Femur (tissue), 1 donor: ENCODE measurements around the gene IGSF9B.

ENCODE experiments used
- DNase-seq: peaks from one replicate; pipeline ENCODE4 v3.0.0-alpha.2; 2017

The IGSF9B gene

GRCh38 chr11:133953999-133954398, 2.8 kb downstream of the IGSF9B start:
- no peak for DNase-seq

GRCh38 chr11:133953547-133953946, 3.2 kb downstream of the IGSF9B start:
- DNase-seq: no peak

DNA sequence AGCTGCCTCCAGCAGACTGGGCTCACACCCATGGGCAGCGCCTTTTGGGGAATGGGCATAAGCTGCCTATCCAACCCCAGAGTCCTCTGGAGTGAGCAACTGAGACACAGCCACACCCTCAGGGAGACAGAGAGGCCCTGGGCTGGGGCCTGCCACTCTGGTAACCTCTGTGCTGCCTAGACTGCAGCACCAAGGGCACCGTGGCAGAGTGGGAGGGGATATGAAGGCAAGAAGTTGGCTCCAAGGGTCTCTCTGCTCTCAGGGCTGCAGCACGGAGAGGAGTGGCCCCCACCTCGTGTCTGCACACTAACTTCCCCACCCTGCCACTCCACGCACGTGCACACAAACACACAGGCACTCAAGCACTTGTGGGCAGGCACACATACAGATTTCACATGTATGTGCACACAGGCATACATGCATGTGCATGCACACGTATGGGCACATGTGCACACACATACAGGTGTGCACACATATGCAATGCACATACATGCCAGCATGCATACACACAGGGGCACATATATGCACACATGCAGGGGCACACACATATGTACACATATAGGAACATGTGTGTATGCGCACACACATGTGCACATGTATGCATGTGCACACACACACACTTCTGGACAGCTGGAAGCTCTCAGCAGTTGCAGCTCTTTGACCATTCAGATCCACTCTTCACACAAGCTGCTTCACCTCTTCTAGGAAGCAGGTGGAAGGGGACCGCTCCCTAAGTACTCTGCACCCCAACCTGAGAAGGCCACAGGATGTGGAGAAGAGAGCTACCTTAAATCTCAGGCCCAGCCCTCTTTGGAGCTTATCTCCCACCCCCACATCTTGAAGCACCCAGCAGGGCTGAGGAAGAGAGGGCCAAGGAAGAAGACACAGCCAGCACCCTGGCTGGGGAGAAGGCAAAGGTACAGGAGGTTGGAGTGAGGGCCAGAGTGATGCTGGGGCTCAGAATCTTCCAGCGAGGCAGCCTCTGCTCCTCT, 4.3 kb downstream of the IGSF9B start:
- no peak for DNase-seq

- peak; percentile 73 for DNase-seq
Measured at GRCh38 chr11:133951327-133952198, 5.2 kb downstream of the IGSF9B start.

GRCh38 chr11:133950874-133951326, 5.9 kb downstream of the IGSF9B start:
- peak; percentile 55 for DNase-seq

GRCh38 chr11:133950421-133950820, 6.3 kb downstream of the IGSF9B start:
- DNase-seq: no peak

GRCh38 chr11:133949129-133949528, 7.6 kb downstream of the IGSF9B start:
- no peak for DNase-seq

GRCh38 chr11:133948711-133949110, 8.1 kb downstream of the IGSF9B start:
- no peak for DNase-seq

DNA sequence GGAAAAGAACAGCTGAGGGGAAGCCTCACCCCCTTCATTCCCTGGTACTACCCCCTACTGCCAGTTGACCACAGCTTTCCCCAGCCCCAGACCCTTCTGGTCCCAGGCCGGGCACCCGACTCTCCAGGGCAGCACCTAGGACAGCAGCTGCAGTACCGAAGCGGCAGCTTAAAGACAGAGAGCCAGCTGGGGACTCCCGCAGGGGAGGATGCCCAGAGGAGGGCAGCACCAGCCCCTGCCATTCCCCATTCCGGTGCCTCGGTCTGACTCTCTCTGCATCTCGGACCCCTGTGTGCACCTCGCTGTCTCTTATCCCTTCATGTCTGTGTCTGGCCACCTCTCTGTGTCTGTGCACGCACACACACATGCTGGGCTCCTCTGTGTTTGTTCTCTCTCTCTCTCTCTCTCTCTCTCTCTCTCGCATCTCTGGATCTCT, 9.4 kb downstream of the IGSF9B start:
- peak; percentile 67 for DNase-seq

DNA sequence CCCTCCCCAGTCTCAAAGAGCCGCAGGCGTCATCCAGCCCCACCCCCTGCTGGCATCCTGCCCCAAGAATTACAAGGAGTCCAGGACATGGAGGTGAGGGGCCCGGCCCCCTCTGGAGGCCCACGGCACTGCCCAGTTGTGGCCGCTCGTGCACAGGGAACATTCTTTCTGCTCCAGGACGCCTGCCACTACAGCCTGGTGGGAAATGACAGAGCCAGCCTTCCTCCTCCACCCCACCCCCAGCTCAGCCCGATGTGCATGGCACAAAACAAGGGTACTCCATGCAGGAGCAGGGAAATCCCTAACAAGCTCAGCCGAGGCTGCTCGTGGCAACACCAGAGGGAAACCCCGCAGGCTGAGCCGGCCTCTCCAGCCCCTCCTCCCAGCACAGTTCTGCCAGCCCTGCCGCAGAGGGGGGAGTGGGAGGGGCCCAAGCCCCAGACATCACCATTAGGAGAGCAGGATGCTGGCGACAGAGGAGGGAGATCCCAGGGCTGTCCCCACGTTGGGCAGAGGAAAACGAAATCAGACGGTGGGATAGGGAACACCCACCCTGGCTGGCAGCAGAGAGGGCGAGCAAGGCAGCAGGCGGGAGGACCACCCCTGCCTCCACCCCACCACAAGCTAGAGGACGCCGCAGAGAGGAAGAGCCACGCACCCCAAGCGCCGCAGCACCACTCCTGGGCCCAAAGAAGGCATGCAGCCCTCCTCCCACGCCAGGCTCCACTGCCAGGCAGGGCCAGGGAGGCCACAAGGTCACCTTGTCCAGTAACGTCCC, 10.0 kb downstream of the IGSF9B start:
- DNase-seq: peak; percentile 70

GRCh38 chr11:133946051-133946450, 10.7 kb downstream of the IGSF9B start:
- no peak for DNase-seq

DNA sequence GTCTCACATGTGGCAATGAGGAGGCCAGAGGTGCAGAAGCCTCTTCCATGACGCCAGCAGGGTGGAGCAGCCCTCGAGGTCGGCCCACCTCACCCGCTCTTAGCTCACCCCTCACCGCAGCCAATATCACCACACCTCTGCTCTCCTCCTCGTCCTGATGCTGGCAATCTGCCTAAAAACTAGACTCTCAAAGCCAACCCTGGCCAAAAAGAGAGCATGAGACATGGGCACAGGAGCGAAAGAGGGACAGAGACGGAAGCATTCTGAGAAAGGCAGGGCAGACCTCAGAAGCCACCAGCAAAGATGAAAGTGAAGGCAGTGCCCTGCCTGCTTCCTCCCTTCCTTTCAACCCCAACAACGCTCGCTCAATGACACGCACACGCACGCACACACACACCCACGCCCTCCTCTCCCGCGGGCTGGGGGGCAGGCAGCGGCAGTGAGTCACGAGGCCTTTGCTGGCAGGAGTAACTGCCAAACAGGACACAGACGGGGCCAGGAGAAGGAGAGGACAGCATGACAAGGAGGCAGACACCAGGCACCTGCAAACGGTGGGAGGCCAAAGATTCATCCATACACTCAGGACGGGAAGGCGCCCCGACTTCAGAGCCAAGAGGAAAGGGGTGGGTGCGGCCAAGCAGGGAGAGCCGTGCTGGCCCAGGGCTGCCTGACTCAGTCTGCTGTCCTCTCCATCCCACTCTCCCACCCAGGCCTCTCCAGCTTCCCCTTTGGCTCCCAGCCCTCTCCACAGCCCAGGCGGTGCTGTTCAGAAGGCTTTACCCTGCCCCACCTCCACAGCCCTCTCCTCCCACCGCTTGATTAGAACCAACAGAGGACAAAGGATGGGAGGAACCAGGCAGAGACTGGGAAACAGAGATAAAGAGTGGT, 11.4 kb downstream of the IGSF9B start:
- peak; percentile 69 for DNase-seq

GRCh38 chr11:133943950-133944698, 12.6 kb downstream of the IGSF9B start:
- no peak for DNase-seq

DNA sequence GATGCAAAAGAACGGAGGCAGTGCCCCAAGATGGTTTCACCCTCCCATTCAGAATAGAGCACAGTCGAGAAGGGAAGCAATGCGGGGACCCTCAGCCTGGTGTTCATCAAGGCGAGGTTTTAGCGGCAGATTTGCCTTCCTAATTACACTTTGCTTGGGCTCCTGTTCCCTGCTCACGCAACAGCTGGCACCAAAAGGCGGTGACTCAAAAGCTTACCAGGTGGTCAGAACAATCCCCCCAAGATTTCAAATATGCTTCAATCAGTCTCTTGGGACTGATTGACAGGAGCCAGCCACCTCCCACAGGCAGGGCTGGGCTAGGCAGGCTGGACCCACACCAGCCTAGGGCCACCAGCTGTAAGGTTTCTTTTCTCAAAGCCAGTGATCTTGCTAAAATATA, 14.2 kb downstream of the IGSF9B start:
- DNase-seq: no peak

- no peak for DNase-seq
Measured at GRCh38 chr11:133941546-133941945, 15.2 kb downstream of the IGSF9B start.

- no peak for DNase-seq
Measured at GRCh38 chr11:133940034-133940433, 16.7 kb downstream of the IGSF9B start.

DNA sequence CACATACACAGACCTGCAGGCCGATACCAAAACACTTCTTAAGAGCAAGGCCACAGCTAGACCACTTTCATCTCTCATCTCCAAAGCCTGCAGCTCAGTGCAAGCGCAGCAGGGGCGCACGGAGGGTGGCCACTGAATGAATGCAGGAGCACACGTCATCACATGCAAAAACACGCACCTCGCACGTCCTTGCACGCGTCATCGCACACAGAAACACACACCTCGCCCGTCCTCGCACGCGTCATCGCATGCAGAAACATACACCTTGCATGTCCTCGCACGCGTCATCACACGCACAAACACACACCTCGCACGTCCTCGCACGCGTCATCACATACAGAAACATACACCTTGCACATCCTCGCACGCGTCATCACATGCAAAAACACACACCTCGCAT, 17.2 kb downstream of the IGSF9B start:
- no peak for DNase-seq

DNA sequence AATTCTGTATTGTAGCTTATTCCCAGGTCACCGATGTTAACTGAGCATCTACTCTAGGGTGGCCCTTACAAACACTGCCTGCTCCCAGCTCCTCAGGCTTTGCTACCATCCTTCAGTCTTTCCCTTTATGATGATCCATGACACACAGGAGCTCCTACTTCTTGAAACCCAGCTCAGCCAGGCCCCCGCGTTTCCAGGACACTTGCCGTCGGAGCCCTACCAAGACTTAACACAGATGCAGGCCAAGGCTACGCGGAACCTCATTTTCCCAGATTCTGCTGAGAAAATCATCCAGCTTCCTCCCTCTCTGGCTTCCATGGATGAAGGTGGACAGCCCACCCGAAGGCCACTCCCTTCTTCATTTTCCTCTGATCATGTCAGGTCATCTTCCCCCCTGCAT, 18.6 kb downstream of the IGSF9B start:
- DNase-seq: no peak

DNA sequence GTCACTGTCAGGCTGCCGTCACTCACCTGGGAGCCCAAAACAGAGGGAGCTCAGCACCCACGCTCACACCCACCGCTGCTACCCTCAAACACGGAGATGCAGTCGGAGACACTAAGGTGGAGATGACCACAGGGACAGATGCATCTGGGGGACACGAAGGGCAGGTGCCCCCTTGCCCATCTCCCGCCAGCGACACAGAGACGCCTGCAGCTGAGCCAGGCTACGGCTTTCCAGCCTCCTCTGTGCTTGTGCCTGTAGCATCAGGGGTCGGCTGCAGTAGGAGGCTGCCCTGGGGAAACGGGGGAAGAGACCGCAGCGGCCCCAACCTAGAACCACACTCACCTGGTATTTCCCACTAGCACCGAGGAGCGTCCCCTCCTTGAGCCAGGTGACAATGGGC, 19.3 kb downstream of the IGSF9B start:
- DNase-seq: no peak

GRCh38 chr11:133937015-133937414, 19.8 kb downstream of the IGSF9B start:
- DNase-seq: no peak

GRCh38 chr11:133936592-133936991, 20.2 kb downstream of the IGSF9B start:
- no peak for DNase-seq
